Measurements from ENCODE around the gene SYNGAP1. TPM values are rescaled to one million over a fixed set of nuclear protein-coding genes. Genes with fewer than 3 reads are reported as not detected.
A peak's percentile ranks its signal among the peaks of the same experiment; 100 is the strongest.

Gene SYNGAP1
- total RNA-seq, 4 donors from 2014 or later: 3.3 to 8.6 (median 4.1) TPM

DNA sequence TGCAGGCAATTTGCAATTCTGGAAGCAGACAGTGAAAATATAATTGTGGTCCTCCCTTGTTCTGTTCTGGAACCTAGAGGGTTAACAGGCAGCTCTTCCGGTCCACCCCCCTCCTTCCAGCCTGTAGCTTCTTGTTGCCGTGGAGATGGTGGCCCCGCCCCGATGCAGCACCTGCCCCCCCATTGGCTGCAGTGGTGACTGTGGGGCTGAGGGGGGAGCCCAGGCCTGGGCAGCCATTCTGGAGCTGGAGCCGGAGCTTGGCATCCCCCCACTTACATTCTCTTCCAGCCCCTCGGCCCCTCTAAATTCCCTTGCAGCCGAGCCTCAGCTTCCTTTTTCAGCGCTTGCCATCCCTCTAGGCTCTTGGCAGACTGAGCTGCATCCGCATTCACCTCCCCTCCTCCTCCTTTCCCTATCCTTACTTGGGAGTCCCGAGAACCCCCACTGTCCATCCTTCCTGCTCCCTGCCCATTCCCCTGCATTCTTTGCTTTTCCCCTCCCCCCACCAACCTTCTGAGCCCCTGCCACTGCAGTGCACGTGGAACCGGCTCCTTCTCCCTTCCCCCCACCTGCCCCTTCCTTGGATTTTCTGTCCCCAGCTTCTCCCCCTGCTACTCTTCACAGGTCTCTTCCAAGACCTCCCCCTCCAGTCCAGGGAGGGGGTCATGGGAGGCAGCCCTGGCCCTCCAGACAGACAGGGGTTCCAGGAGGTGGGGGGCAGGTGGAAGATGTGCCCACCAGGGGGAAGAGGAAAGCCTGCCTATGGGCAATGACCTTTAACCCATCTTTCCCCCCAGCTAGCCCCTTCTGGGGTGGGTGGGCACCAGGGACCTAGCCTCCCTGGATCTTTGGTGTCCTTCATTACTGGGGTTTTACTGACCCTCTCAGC, 11.4 kb downstream of the SYNGAP1 start:
- H3K4me3 ChIP-seq: peak overlapping the region in 2 of 4 donors; percentile 18 to 39
- no peaks in the 10 kb centered on the region for H3K27me3 ChIP-seq
- H3K27ac ChIP-seq: peak overlapping the region in 2 of 4 donors; percentile 69 to 96
- WGBS, 2 donors: 4% methylated on average over 10 of the region's 12 CpGs
- TF ChIP-seq POLR2A (IDR thresholded peaks at IDR 0.05) (no peak), CTCF (IDR thresholded peaks at IDR 0.05) (no peak)
- no peak for DNase-seq
- intact Hi-C loops (cut with DNase I): no loop called here
- H3K36me3 ChIP-seq: peaks cover 0 to 23% (median 2%) of the 10 kb centered on the region in 3 donors
- H3K9me3 ChIP-seq: no peaks in the 10 kb centered on the region
- H3K4me1 ChIP-seq: peaks cover 37 to 68% (median 46%) of the 10 kb centered on the region in 3 donors

GRCh38 chr6:33431880-33432541, 12.1 kb downstream of the SYNGAP1 start:
- TF ChIP-seq POLR2A (IDR thresholded peaks at IDR 0.05) (no peak), CTCF (IDR thresholded peaks at IDR 0.05) (no peak)
- Histone ChIP-seq H3K4me1 (peaks cover 29 to 61% (median 40%) of the 10 kb centered on the region in 3 donors), H3K27ac (peak overlapping the region in 2 of 4 donors; percentile 69 to 96), H3K9me3 (no peaks in the 10 kb centered on the region), H3K36me3 (peaks cover 2 to 31% (median 9%) of the 10 kb centered on the region in 3 donors), H3K4me3 (peak overlapping the region in 1 of 4 donors; percentile 39), H3K27me3 (no peaks in the 10 kb centered on the region)
- intact Hi-C loops (cut with DNase I): no loop called here
- WGBS, 2 donors: 25 to 56% methylated on average over 1 of the region's 12 CpGs
- DNase-seq: no peak

DNA sequence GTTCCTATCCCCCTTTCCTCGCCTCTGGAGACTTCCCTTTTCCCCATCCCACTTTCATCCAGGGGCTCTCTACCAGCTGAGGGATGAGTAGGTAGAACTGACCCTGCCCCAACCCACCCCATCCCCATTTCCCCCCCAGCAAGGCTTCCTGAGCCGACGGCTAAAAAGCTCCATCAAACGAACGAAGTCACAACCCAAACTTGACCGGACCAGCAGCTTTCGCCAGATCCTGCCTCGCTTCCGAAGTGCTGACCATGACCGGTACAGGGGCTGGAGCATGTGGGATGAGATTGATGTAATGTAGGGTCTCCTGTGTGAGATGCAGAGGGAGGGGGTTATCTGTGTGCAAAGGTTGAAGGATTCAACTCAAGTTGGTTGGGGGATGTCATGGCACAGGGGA, 12.7 kb downstream of the SYNGAP1 start:
- TF ChIP-seq POLR2A (IDR thresholded peaks at IDR 0.05): no peak
- peaks cover 24 to 55% (median 35%) of the 10 kb centered on the region in 3 donors for H3K4me1 ChIP-seq
- 35 to 66% methylated on average over 2 to 7 of the region's 10 CpGs for WGBS, 2 donors
- peaks cover 6 to 37% (median 14%) of the 10 kb centered on the region in 3 donors for H3K36me3 ChIP-seq
- no peaks in the 10 kb centered on the region for H3K9me3 ChIP-seq
- intact Hi-C loops (cut with DNase I): no loop called here
- peak overlapping the region in 2 of 4 donors; percentile 69 to 96 for H3K27ac ChIP-seq
- no peak overlapping the region for H3K4me3 ChIP-seq
- DNase-seq: no peak
- no peaks in the 10 kb centered on the region for H3K27me3 ChIP-seq

- no peak for DNase-seq
- no peak overlapping the region for H3K4me3 ChIP-seq
- intact Hi-C loops (cut with DNase I): no loop called here
- no peaks in the 10 kb centered on the region for H3K9me3 ChIP-seq
- no peaks in the 10 kb centered on the region for H3K27me3 ChIP-seq
- H3K36me3 ChIP-seq: peaks cover 11 to 42% (median 19%) of the 10 kb centered on the region in 3 donors
- peaks cover 22 to 52% (median 35%) of the 10 kb centered on the region in 3 donors for H3K4me1 ChIP-seq
- H3K27ac ChIP-seq: peak overlapping the region in 3 of 4 donors; percentile 9 to 69 (median 22)
- TF ChIP-seq CTCF (IDR thresholded peaks at IDR 0.05) (no peak), POLR2A (IDR thresholded peaks at IDR 0.05) (no peak)
- 88 to 100% methylated on average over 1 of the region's 1 CpG for WGBS, 2 donors
Observed at GRCh38 chr6:33433001-33433543, 13.2 kb downstream of the SYNGAP1 start.

- Histone ChIP-seq H3K27me3 (no peaks in the 10 kb centered on the region), H3K27ac (peak overlapping the region in 3 of 4 donors; percentile 16 to 69 (median 22)), H3K9me3 (no peaks in the 10 kb centered on the region), H3K4me1 (peaks cover 16 to 46% (median 30%) of the 10 kb centered on the region in 3 donors), H3K4me3 (no peak overlapping the region), H3K36me3 (peaks cover 16 to 48% (median 19%) of the 10 kb centered on the region in 3 donors)
- TF ChIP-seq CTCF (IDR thresholded peaks at IDR 0.05): no peak
- TF ChIP-seq POLR2A (IDR thresholded peaks at IDR 0.05): no peak
- DNase-seq: no peak
- intact Hi-C loops (cut with DNase I): no loop called here
- WGBS, 2 donors: 41 to 43% methylated on average over 11 to 15 of the region's 17 CpGs
Observed at GRCh38 chr6:33433544-33434191, 13.8 kb downstream of the SYNGAP1 start.
